Activated naive CD4-positive, alpha-beta T cell treated with anti-CD3 and anti-CD28 coated beads for 36 hours (primary cell): ENCODE data around the gene TEDDM1. TPM values are rescaled to one million over a fixed set of nuclear protein-coding genes. Genes with fewer than 3 reads are reported as not detected.
A peak's percentile ranks its signal among the peaks of the same experiment; 100 is the strongest.

Experiments used
- CTCF ChIA-PET: fragments of 350-600 bp; sonication (Branson Sonifier 250); formaldehyde crosslinking; loops from one replicate; lab custom pipeline; 2021; ENCODE audit warnings: antibody characterized with exemption; lab: Charles Lee
- DNase-seq: peaks from one replicate; pipeline ENCODE4 v3.0.0-alpha.2; 2020
- H3K27ac Mint-ChIP-seq: one replicate; pipeline ENCODE4 v1.8.0; 2021; ENCODE audit warnings: mild to moderate bottlenecking, mixed read lengths
- H3K27me3 Mint-ChIP-seq: one replicate; pipeline ENCODE4 v1.8.0; 2021; ENCODE audit warnings: low read depth, mixed read lengths
- H3K36me3 Mint-ChIP-seq: one replicate; pipeline ENCODE4 v1.8.0; 2021; ENCODE audit warnings: low read depth, mixed read lengths
- H3K4me1 Mint-ChIP-seq: one replicate; pipeline ENCODE4 v1.8.0; 2021; ENCODE audit warnings: low read depth, mixed read lengths
- H3K4me3 Mint-ChIP-seq: one replicate; pipeline ENCODE4 v1.8.0; 2021; ENCODE audit warnings: mild to moderate bottlenecking, moderate library complexity, mixed read lengths
- H3K9me3 Mint-ChIP-seq: one replicate; pipeline ENCODE4 v1.8.0; 2021; ENCODE audit warnings: mixed read lengths
- intact Hi-C: fragments of 100-400 bp; cut with micrococcal nuclease; formaldehyde crosslinking; loops from one replicate; pipeline ENCODE4 v1.15.1; 2023
- total RNA-seq, 2 experiments: library from RNA; stranded (reverse); gene quantifications; one replicate each; pipeline ENCODE4 v1.2.3, GENCODE V29; 2021

Gene TEDDM1
- total RNA-seq, 2 experiments from 2014 or later, result not detected

DNA sequence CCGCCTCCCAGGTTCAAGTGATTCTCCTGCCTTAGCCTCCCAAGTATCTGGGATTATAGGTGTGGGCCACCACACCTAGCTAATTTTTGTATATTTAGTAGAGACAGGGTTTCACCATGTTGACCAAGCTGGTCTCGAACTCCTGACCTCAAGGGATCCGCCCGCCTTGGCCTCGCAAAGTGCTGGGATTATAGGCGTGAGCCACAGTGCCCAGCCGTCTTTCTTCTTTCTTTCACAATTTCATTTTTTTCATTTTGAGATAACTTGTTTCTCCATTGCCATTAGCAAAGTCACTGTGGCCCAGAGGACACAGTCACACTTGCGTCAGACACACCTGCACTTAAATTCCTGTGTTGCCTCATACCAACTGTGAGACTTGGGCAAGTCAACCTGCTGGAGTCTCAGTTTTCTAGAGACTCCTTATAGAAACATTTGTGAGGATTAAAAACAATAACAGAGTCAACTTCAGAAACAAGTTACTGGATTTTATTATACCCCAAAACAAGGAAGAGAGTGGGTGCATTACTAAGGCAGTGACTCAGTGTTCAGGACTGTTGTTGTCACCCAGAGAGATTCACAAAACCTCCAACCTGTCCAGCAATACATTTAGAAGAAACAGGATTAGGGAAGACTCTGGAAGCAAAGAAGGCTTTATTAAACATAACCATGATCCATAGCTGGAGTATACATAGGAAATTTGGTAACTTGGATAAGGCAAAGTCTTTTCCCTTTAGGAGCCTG, 2.6 kb downstream of the TEDDM1 start:
- intact Hi-C loops, result no loop called here
- CTCF ChIA-PET, result interaction anchor here (0.6 to 5.5 kb wide), 9 partner anchors 18 to 314 kb away, joined by 3 to 153 read pairs (median 4); no protein-coding TSS in a partner anchor
- no peaks in the 10 kb centered on the region for H3K27me3 Mint-ChIP-seq
- H3K4me3 Mint-ChIP-seq, result no peak overlapping the region
- DNase-seq, result no peak
- H3K9me3 Mint-ChIP-seq, result no peaks in the 10 kb centered on the region
- no peaks in the 10 kb centered on the region for H3K4me1 Mint-ChIP-seq
- H3K27ac Mint-ChIP-seq, result no peak overlapping the region
- no peaks in the 10 kb centered on the region for H3K36me3 Mint-ChIP-seq

DNA sequence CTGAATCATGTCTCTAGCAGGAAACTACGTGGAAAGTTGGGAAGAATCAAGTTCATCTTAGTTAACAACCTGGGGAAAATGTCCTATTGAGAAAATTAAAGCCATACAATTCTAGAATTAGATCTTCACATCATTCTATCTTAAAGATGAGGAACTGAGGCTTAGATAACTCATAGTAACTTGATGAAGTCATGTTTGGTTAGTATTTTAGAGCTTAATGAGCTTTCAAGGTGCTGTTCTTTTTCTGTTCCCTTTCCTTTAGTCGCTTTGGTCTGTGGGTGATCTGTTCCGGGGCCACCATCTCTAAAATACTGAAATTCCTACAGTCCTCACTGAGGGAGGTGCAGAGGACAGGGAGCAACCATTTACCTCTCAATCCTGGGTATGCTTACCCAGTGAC, 4.6 kb downstream of the TEDDM1 start:
- no peaks in the 10 kb centered on the region for H3K9me3 Mint-ChIP-seq
- intact Hi-C loops, result loop anchor here (1.0 kb wide), 4 partner anchors 95 to 917 kb away; no protein-coding TSS in a partner anchor

DNA sequence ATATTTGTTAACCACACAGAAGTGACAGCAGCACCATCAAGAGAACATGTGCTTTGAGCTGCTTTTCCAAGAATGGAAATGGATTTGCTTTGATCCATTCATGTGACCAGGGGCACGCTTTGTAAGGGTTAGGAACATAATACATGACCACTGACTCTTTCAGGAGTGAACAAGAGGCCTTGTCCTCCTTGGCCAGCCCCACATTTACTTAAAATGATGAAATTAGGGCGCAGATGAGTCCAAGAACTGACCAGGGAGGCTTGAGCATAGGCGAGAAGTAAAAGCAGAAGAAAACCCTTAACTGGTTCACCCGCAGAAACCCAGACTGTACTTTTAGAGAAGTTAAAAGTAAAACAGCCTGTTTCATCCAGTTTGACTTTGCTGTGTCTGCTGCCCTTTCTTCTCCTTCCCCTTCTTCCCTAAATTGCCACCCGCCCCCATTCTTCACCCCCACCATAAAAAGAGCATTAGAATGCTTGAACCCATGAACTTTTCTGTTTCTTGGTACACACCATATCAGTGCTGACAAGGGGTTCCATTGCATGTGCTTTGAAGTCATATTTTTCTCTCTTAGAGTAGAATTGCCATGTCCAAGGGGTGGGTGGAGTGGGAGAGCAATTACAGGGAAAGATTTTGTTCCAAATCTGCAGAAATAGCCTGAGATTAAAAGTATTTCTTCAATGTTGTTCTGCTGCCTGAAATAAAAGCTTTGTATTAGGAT, 6.3 kb downstream of the TEDDM1 start:
- DNase-seq, result no peak
- no peak overlapping the region for H3K27ac Mint-ChIP-seq
- no peak overlapping the region for H3K4me3 Mint-ChIP-seq
- no peaks in the 10 kb centered on the region for H3K27me3 Mint-ChIP-seq
- H3K36me3 Mint-ChIP-seq, result peaks cover 11% of the 10 kb centered on the region
- CTCF ChIA-PET, result interaction anchor here (1.0 to 3.1 kb wide), 4 partner anchors 87 to 915 kb away, joined by 3 to 13 read pairs (median 4); no protein-coding TSS in a partner anchor
- no peaks in the 10 kb centered on the region for H3K9me3 Mint-ChIP-seq
- intact Hi-C loops, result no loop called here
- H3K4me1 Mint-ChIP-seq, result peaks cover 14% of the 10 kb centered on the region

More for the DNA sequence above, 4.6 kb downstream of the TEDDM1 start:
- H3K36me3 Mint-ChIP-seq, result peaks cover 3% of the 10 kb centered on the region
- H3K27me3 Mint-ChIP-seq, result no peaks in the 10 kb centered on the region
- no peak for DNase-seq
- CTCF ChIA-PET, result interaction anchor here (0.9 to 5.5 kb wide), 18 partner anchors 9 to 338 kb away, joined by 3 to 153 read pairs (median 4); no protein-coding TSS in a partner anchor
- peaks cover 3% of the 10 kb centered on the region for H3K4me1 Mint-ChIP-seq
- no peak overlapping the region for H3K27ac Mint-ChIP-seq
- H3K4me3 Mint-ChIP-seq, result no peak overlapping the region

DNA sequence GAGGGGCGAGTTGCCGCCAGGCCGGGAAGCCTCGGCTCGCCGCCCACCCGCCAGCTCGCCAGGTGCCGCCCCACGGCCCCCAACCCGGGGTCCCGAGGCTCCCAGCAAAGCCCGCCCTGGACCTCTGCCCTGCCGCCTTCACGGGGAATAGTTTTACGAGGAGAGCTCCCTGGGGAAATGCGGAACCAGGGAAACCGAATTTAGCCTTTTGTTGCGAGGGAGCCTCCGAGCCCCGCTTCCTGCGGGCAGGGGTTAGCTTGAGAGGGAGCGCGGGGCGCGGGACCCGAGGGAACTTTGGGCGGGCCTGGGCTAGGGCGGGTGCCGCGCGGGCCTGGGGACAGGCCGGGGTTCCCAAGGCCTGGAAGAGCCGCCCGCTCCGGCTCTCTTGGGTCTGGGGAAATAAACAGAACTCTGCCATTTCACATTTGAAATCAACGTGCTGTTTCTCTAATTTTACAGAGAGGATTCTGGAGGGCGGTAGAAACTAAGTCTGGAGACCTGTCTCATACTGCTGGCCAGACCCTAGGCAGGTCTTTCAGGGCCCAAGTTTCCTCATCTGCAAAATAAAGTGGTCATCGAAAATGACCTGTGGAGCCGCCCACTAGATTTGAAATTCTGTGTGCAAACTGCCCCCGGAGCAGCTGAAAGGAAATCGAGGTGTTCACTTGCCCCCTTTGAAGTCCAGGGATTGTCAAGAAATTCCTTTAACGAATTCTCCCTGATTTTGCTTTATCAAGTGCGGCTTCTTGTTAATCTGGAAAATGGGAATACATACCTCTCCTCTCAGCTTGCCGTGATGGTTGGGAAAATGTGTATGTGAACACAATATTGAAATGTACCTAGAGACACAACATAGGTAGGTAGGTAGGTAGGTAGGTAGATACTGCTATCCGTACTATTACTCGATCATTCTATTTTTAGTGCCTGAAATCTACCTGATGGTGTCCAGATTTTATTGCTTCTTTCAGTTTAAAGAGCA, 8.1 kb downstream of the TEDDM1 start:
- H3K4me1 Mint-ChIP-seq, result peaks cover 18% of the 10 kb centered on the region
- no peak overlapping the region for H3K27ac Mint-ChIP-seq
- H3K36me3 Mint-ChIP-seq, result peaks cover 12% of the 10 kb centered on the region
- CTCF ChIA-PET, result interaction anchor here (1.2 to 1.4 kb wide), 3 partner anchors 249 to 312 kb away, joined by 5 to 6 read pairs (median 6); no protein-coding TSS in a partner anchor
- DNase-seq, result peak; percentile 22
- H3K27me3 Mint-ChIP-seq, result no peaks in the 10 kb centered on the region
- H3K4me3 Mint-ChIP-seq, result peak overlapping the region; percentile 87
- no peaks in the 10 kb centered on the region for H3K9me3 Mint-ChIP-seq
- intact Hi-C loops, result no loop called here

DNA sequence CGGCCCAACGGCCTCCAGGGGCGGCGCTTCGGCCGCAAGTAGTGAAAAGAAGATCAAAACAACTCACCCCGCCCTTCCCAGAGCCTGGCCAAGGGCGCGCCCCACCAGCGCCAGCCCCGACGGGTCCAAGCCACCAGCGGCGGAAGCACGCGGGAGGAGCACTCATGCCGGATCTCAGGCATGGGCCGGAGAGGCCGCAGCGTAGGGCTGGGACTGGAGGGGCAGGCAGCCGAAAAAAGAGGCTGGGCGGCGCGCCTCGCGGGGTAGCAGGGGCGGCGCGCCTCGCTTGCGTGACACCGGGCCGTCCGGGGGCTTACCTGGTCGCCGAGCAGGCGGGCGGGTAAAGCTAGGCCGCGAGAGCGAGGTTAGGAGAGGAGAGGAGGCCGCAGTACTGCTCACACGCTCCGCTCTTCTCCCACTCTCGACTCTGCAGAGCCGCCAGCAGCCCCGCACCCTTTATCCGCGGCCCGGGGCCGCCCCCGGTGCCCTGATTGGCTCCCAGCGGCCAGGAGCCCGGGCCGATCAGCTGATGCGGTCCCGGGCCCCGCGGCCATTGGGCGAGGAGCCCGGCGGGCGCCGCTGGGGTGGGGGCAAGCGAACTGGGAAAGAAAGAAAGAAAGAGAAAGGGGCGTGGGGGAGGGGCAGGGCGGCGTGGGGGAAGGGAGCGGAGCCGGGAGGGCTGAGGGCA, 9.0 kb downstream of the TEDDM1 start, which contains the start of gene GLUL:
Gene GLUL (minus strand): TSS at position 429 of the 688 bp plus-strand sequence. CDS start 3,053 bp downstream, outside the sequence.
- H3K27me3 Mint-ChIP-seq, result no peaks in the 10 kb centered on the region

DNA sequence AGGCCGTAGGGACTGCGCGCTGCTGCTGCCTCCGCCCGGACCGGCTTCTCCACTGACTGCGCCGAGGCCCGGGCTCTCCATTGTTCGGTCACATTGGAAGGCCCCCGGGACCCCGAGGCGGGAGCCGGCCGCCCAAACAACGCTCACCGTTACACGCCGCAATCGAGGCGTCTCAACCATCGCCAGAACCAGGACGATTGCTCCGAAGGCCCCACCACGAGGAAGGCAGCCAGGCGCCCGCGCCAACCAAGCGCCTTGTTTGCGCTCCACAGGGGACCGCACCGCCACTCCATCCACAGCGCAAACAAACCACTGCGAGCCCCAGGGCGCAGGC, 9.5 kb downstream of the TEDDM1 start:
- CTCF ChIA-PET, result interaction anchor here (1.1 to 2.6 kb wide), 2 partner anchors 248 to 306 kb away, joined by 3 to 15 read pairs; no protein-coding TSS in a partner anchor
- intact Hi-C loops, result loop anchor here (1.0 to 2.0 kb wide), 5 partner anchors 90 to 448 kb away; partner anchors contain the start of genes DHX9 and NPL
- Mint-ChIP-seq H3K27me3 (no peaks in the 10 kb centered on the region), H3K27ac (peak overlapping the region; percentile 72), H3K4me1 (peaks cover 18% of the 10 kb centered on the region), H3K9me3 (no peaks in the 10 kb centered on the region), H3K36me3 (peaks cover 24% of the 10 kb centered on the region), H3K4me3 (peak overlapping the region; percentile 87)
- DNase-seq, result no peak

More for the DNA sequence above, 9.0 kb downstream of the TEDDM1 start, which contains the start of gene GLUL:
- intact Hi-C loops, result loop anchor here (1.0 to 2.0 kb wide), 5 partner anchors 90 to 447 kb away; partner anchors contain the start of genes DHX9 and NPL
- peaks cover 18% of the 10 kb centered on the region for H3K4me1 Mint-ChIP-seq
- peaks cover 18% of the 10 kb centered on the region for H3K36me3 Mint-ChIP-seq
- H3K27ac Mint-ChIP-seq, result peak within 1 kb of the TSS; percentile 72
- CTCF ChIA-PET, result interaction anchor here (1.2 to 1.4 kb wide), 3 partner anchors 248 to 311 kb away, joined by 5 to 6 read pairs (median 6); no protein-coding TSS in a partner anchor
- DNase-seq, result peak; percentile 76
- H3K9me3 Mint-ChIP-seq, result no peaks in the 10 kb centered on the region
- peak within 1 kb of the TSS; percentile 87 for H3K4me3 Mint-ChIP-seq

DNA sequence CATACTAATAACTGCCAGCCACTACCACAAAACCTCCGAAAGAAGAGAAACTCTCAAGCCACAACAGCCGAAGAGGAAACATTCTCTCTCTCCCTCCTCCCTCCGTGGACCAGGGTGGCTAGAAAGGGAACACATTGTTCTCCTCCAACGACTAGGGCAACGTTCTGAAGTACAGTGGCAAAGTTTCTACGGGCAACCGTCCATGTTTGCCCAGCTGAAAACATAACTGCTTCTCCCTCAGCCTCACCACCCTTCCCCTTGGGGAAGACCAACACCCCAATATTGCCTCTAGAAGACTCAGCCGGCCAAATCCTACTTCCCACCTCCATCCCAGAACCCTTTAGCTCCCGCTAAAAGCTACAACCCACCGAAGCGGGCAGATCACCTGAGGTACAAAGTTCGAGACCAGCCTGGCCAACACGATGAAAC, 10.8 kb downstream of the TEDDM1 start:
- Mint-ChIP-seq H3K9me3 (no peaks in the 10 kb centered on the region), H3K36me3 (peaks cover 32% of the 10 kb centered on the region), H3K27me3 (no peaks in the 10 kb centered on the region), H3K4me3 (peak overlapping the region; percentile 87), H3K4me1 (peaks cover 18% of the 10 kb centered on the region), H3K27ac (no peak overlapping the region)
- CTCF ChIA-PET, result interaction anchor here (1.1 to 2.6 kb wide), 2 partner anchors 246 to 304 kb away, joined by 3 to 15 read pairs; no protein-coding TSS in a partner anchor
- peak; percentile 22 for DNase-seq
- intact Hi-C loops, result loop anchor here (2.0 kb wide), 1 partner anchor 449 kb away; the partner anchor contains the start of gene DHX9

DNA sequence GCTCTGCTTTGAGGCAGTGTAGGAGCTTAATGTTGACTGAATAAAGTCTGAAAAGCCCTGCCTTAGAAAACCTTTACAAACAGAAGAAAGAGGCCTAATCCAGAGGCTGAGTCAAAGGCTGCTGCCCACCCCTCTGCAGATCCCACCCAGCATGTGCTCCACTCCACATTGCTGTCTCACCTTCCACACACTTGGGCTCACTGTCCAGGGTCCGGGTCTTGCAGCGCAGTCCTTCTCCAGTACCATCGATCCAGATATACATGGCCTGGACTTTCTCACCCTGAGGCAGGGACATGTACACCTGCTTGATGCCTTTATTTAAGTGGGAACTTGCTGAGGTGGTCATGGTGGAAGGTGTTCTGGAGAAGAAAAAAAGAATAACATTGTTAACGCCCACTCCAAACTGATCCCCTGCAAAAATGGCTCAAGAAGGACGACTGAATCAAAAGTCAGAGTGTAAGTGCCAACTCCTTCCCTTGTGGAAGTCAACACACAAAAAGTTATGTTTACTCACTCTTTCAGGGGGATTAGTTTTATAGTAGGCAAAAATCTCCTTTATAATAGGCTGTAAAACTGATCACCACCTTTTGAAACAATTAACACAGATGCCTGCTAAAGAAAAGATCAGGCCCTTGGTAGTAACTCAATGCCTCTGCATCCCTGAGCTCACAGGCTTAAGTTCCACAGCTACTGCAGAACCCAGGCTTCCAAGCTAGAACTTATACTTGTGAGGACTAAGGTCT, 11.9 kb downstream of the TEDDM1 start:
- intact Hi-C loops, result no loop called here
- Mint-ChIP-seq H3K9me3 (no peaks in the 10 kb centered on the region), H3K36me3 (peaks cover 38% of the 10 kb centered on the region), H3K27ac (no peak overlapping the region), H3K4me3 (no peak overlapping the region), H3K27me3 (no peaks in the 10 kb centered on the region), H3K4me1 (peaks cover 18% of the 10 kb centered on the region)
- CTCF ChIA-PET, result interaction anchor here (1.2 to 2.6 kb wide), 3 partner anchors 8 to 246 kb away, joined by 3 to 15 read pairs (median 5); no protein-coding TSS in a partner anchor
- DNase-seq, result no peak

DNA sequence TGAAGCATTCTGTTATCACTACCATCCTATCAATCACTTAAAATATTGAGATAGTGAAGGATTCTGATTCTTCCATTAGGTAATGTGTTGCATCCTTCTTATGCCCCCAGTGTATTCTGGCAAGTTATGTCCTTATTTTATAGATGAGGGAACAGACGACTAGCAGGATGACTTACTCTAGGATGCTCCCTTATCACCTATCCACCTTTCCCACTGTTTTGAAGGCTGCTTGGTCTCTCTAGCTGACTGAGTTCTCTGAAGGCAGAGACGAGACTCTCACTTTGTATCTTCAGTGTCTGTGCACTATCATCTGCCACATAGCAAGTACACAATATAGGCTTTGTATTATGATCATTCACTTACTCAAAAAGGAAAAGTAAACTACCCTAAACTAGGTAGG, 12.9 kb downstream of the TEDDM1 start:
- Mint-ChIP-seq H3K36me3 (peaks cover 39% of the 10 kb centered on the region), H3K4me1 (peaks cover 16% of the 10 kb centered on the region), H3K27ac (no peak overlapping the region), H3K27me3 (no peaks in the 10 kb centered on the region), H3K9me3 (no peaks in the 10 kb centered on the region), H3K4me3 (no peak overlapping the region)
- no peak for DNase-seq
- intact Hi-C loops, result no loop called here
- CTCF ChIA-PET, result interaction anchor here (0.7 to 2.1 kb wide), 3 partner anchors 9 to 245 kb away, joined by 3 to 5 read pairs (median 3); no protein-coding TSS in a partner anchor

DNA sequence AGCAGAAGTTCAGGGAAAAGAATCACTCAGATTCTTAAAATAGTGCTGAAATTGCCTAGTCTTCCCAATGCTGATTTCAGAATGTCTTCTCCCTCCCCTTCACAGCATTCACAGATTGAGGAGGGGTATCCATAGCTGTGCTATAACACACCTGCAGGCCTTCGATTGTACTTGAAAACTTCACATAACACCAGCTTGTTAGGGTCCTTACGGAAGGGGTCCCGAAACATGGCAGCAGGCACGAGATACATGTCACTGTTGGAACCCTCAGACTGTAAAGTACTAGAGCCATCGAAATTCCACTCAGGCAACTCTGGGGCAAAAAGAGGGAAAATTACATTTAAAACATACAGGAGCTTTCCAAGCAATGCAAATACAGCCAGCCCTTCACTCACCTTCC, 13.5 kb downstream of the TEDDM1 start:
- Mint-ChIP-seq H3K9me3 (no peaks in the 10 kb centered on the region), H3K36me3 (peaks cover 39% of the 10 kb centered on the region), H3K27me3 (no peaks in the 10 kb centered on the region), H3K4me3 (no peak overlapping the region), H3K4me1 (peaks cover 15% of the 10 kb centered on the region), H3K27ac (no peak overlapping the region)
- CTCF ChIA-PET, result interaction anchor here (0.7 kb wide), 2 partner anchors 87 to 244 kb away, joined by 3 to 4 read pairs; no protein-coding TSS in a partner anchor
- no peak for DNase-seq
- intact Hi-C loops, result no loop called here
